ENCODE results near the gene TSPAN32.

The TSPAN32 gene

DNA sequence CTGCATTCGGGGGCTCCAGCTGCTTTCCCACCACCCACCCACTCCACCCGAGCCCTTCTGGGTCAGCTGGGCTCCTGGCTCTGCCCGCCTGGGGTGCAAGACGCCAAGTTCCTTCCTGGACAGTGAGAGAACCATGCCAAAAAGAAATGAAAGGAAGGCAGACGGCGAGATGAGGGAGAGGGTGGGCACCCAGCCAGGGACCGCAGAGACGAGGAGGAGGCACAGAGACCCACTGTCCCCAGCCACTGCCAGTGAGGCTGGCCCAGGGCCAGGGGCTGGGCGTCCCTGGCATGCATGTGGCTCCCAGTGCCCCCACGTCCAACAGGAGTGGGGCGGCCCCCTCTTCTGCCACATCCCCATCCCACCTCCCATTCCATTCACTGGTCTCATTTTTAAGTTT, 64.5 kb downstream of the TSPAN32 start:
- no peak for DNase-seq (ENCODE audit: low read depth)

DNA sequence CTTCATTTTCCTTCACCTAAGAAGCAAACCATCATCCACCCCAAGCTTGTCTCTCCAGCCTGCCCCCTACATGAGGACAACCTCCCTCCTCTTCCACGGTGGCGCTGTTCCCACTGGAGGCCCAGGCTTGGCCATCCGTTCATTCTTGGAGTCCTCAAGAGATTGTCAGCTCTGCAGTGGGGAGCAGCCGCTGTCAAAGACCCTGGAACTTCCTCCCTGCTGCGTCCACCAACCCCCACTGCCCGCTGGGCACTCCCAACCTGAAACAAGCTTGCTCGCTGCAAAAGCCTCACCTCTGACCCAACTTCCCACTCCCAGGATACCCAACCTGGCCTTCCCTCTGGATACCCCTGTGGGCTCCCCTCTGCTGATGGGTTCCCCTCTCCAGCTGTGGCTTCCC, 64.9 kb downstream of the TSPAN32 start:
- no peak for DNase-seq (ENCODE audit: low read depth)

DNA sequence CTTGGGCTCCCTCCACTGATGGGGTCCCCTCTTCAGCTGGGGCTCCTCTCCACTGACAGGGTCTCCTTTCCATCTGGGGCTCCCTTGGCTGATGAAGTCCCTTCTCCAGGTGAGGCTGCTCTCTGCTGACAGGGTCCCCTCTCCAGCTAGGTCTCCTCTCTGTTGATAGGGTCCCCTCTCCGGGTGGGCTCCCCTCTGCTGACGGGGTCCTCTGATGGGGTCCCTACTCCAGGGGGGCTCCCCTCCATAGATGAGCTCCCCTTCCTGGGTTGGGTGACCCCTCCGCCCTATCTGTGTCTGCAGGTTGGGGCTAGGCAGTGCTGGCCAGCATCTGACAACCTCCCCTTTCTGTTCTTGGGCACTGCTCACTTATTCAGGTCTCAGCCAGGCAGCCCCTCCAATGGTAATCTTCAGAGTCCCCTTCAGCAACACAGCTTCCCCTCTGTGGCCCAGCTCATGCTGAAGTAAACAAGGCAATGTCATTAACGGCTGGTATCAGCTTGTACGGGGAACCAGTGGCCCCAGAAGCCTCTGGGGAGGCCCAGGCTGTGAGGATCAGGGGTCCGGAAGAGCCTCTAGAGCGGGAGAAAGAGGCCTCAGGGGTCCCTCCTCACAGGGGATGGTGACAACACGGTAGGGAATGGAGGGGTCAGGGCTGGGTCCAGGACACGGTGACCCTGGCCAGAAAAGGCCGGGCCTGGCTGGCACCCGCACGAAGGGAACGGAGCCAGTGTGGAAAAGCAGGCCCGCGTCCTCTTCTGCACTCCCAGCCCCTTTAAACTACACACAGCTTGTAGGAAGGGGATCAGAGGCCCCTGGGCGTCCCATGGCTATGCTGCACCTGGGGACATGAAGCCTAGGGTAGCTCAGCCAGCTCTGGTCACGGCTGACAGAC, 65.7 kb downstream of the TSPAN32 start:
- no peak for DNase-seq (ENCODE audit: low read depth)
